WERI-Rb-1 (cell line): Measurements from ENCODE around the gene SHD.

ENCODE experiments used
- DNase-seq: peaks from one replicate; pipeline ENCODE4 v3.0.0-alpha.2; 2020
- H3K27ac ChIP-seq: fragments of 250-450 bp; sonication (Bioruptor Pico); 2 replicates; pipeline ENCODE4 v1.5.1; 2020; ENCODE audit warnings: mild to moderate bottlenecking, moderate library complexity
- H3K27me3 ChIP-seq: fragments of 250-450 bp; sonication (Bioruptor Pico); 2 replicates; pipeline ENCODE4 v1.5.1; 2021; ENCODE audit warnings: mild to moderate bottlenecking, low read depth, moderate library complexity; ENCODE audit not compliant: insufficient read depth, severe bottlenecking
- H3K36me3 ChIP-seq: fragments of 250-450 bp; sonication (Bioruptor Pico); 2 replicates; pipeline ENCODE4 v1.5.1; 2020; ENCODE audit warnings: mild to moderate bottlenecking, moderate library complexity
- H3K4me3 ChIP-seq: 2 replicates; pipeline ENCODE4 v1.5.1; 2011; ENCODE audit warnings: low read depth, mild to moderate bottlenecking, control low read depth, low read length
- H3K9me3 ChIP-seq: fragments of 250-450 bp; sonication (Bioruptor Pico); 2 replicates; pipeline ENCODE4 v1.5.1; 2021; ENCODE audit warnings: mild to moderate bottlenecking, moderate library complexity; ENCODE audit not compliant: severe bottlenecking
- CTCF ChIP-seq: IDR thresholded peaks from 2 replicates; pipeline ENCODE4 v1.5.1; 2011; ENCODE audit warnings: low read depth, mild to moderate bottlenecking, control low read depth, inconsistent platforms, low read length

Gene SHD

GRCh38 chr19:4246767-4247593 lies 32.1 kb upstream of the SHD start, which contains the start of gene YJU2:
YJU2 (plus strand) TSS chr19:4247080; CDS start chr19:4247147, 67 bp downstream.
- H3K36me3 ChIP-seq, result peaks cover 24% of the 10 kb centered on the region
- peak; percentile 99 for DNase-seq
- peak within 1 kb of the TSS; percentile 92 for H3K27ac ChIP-seq
- no peaks in the 10 kb centered on the region for H3K27me3 ChIP-seq
- H3K9me3 ChIP-seq, result peaks cover 7% of the 10 kb centered on the region
- H3K4me3 ChIP-seq, result peak within 1 kb of the TSS; percentile 87
- peak; percentile 37; the same call in 1 of the 2 replicates for TF ChIP-seq CTCF

GRCh38 chr19:4256563-4256962 lies 22.5 kb upstream of the SHD start:
- no peaks in the 10 kb centered on the region for H3K27me3 ChIP-seq
- TF ChIP-seq CTCF, result peak; percentile 65
- peaks cover 3% of the 10 kb centered on the region for H3K9me3 ChIP-seq
- peaks cover 49% of the 10 kb centered on the region for H3K36me3 ChIP-seq
- no peak overlapping the region for H3K4me3 ChIP-seq
- no peak overlapping the region for H3K27ac ChIP-seq
- no peak for DNase-seq

- no peak for TF ChIP-seq CTCF
- DNase-seq, result no peak
- Histone ChIP-seq H3K27ac (no peak overlapping the region), H3K9me3 (peaks cover 3% of the 10 kb centered on the region), H3K4me3 (no peak overlapping the region), H3K27me3 (no peaks in the 10 kb centered on the region), H3K36me3 (peaks cover 47% of the 10 kb centered on the region)
Observed at GRCh38 chr19:4257025-4257424, 22.0 kb upstream of the SHD start.

GRCh38 chr19:4258181-4258580 lies 20.9 kb upstream of the SHD start:
- no peak for TF ChIP-seq CTCF
- Histone ChIP-seq H3K4me3 (no peak overlapping the region), H3K27ac (no peak overlapping the region), H3K36me3 (peaks cover 44% of the 10 kb centered on the region), H3K9me3 (peaks cover 3% of the 10 kb centered on the region), H3K27me3 (no peaks in the 10 kb centered on the region)
- no peak for DNase-seq

DNA sequence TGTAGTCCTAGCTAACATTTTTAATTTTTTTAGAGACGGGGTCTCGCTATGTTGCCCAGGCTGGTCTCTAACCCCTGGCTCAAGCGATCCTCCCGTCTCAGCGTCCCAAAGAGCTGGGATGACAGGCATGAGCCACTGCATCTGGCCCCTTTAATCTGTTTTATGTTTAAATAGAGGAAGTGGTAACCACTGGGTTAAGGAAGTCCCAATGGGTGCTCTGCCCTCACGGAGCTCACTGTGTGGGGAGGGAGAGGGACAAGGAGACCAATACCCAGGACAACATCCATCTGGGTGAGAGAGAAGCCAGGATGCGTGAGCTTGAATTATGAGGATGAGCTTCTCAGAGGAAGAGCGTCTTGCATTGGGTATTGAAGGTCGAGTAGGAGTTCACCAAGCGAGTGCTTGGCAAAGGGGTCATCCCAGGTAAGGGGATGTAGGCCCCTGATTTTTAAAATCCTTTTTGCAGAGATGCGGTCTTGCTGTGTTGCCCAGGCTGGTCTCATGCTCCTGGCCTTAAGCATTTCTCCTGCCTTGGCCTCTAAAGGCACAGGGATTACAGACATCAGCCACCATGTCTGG lies 18.4 kb upstream of the SHD start:
- DNase-seq, result no peak
- Histone ChIP-seq H3K4me3 (no peak overlapping the region), H3K27ac (no peak overlapping the region), H3K36me3 (peaks cover 25% of the 10 kb centered on the region), H3K9me3 (no peaks in the 10 kb centered on the region), H3K27me3 (no peaks in the 10 kb centered on the region)
- no peak for TF ChIP-seq CTCF
